Mesothelial cell of epicardium (in vitro differentiated cells): ENCODE measurements around the gene ARHGAP11A. TPM values are rescaled to one million over a fixed set of nuclear protein-coding genes. Genes with fewer than 3 reads are reported as not detected.

Experiments
- DNase-seq, 2 experiments: peaks; one replicate each; pipeline ENCODE4 v3.0.0; 2021; ENCODE audit warnings: low spot score in 2 of 2; ENCODE audit not compliant: unreplicated experiment in 2 of 2
- H3K27ac Mint-ChIP-seq: 2 replicates; pipeline ENCODE4 v1.8.0; 2021; ENCODE audit warnings: mixed read lengths
- H3K27me3 Mint-ChIP-seq: 2 replicates; pipeline ENCODE4 v1.8.0; 2021; ENCODE audit warnings: low read depth, mixed read lengths
- H3K36me3 Mint-ChIP-seq: 2 replicates; pipeline ENCODE4 v1.8.0; 2021; ENCODE audit warnings: mixed read lengths
- H3K4me1 Mint-ChIP-seq: 2 replicates; pipeline ENCODE4 v1.8.0; 2021; ENCODE audit warnings: mixed read lengths
- H3K4me3 Mint-ChIP-seq: 2 replicates; pipeline ENCODE4 v1.8.0; 2021; ENCODE audit warnings: mild to moderate bottlenecking, moderate library complexity, mixed read lengths
- H3K9me3 Mint-ChIP-seq: 2 replicates; pipeline ENCODE4 v1.8.0; 2021; ENCODE audit warnings: mixed read lengths
- total RNA-seq: library from RNA; stranded (reverse); gene quantifications from 3 replicates; pipeline ENCODE4 v1.2.1, GENCODE V29; 2021
- TF ChIP-seq, protein P1 (sequence below): fragments of 200-600 bp; sonication (generic); IDR thresholded peaks from one replicate; pipeline ENCODE4 v1.5.0; 2021; ENCODE audit warnings: antibody characterized with exemption; ENCODE audit not compliant: unreplicated experiment

The ARHGAP11A gene
- total RNA-seq, 1 donor from 2014 or later = 22.2 TPM

GRCh38 chr15:32646291-32646690, 31.0 kb downstream of the ARHGAP11A start:
- TF ChIP-seq, protein P1, sequence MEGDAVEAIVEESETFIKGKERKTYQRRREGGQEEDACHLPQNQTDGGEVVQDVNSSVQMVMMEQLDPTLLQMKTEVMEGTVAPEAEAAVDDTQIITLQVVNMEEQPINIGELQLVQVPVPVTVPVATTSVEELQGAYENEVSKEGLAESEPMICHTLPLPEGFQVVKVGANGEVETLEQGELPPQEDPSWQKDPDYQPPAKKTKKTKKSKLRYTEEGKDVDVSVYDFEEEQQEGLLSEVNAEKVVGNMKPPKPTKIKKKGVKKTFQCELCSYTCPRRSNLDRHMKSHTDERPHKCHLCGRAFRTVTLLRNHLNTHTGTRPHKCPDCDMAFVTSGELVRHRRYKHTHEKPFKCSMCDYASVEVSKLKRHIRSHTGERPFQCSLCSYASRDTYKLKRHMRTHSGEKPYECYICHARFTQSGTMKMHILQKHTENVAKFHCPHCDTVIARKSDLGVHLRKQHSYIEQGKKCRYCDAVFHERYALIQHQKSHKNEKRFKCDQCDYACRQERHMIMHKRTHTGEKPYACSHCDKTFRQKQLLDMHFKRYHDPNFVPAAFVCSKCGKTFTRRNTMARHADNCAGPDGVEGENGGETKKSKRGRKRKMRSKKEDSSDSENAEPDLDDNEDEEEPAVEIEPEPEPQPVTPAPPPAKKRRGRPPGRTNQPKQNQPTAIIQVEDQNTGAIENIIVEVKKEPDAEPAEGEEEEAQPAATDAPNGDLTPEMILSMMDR = no peak
- no peaks in the 10 kb centered on the region for H3K36me3 Mint-ChIP-seq
- peak overlapping the region; percentile 80 for H3K27ac Mint-ChIP-seq
- no peaks in the 10 kb centered on the region for H3K27me3 Mint-ChIP-seq
- peak overlapping the region; percentile 10 for H3K4me3 Mint-ChIP-seq
- H3K9me3 Mint-ChIP-seq = no peaks in the 10 kb centered on the region
- peak; percentile 31 to 58 for DNase-seq
- H3K4me1 Mint-ChIP-seq = peaks cover 44% of the 10 kb centered on the region

GRCh38 chr15:32649342-32649741, 34.0 kb downstream of the ARHGAP11A start:
- H3K27me3 Mint-ChIP-seq = no peaks in the 10 kb centered on the region
- H3K36me3 Mint-ChIP-seq = no peaks in the 10 kb centered on the region
- peaks cover 41% of the 10 kb centered on the region for H3K4me1 Mint-ChIP-seq
- TF ChIP-seq, protein P1 = no peak
- no peak overlapping the region for H3K27ac Mint-ChIP-seq
- no peaks in the 10 kb centered on the region for H3K9me3 Mint-ChIP-seq
- no peak overlapping the region for H3K4me3 Mint-ChIP-seq
- no peak for DNase-seq

DNA sequence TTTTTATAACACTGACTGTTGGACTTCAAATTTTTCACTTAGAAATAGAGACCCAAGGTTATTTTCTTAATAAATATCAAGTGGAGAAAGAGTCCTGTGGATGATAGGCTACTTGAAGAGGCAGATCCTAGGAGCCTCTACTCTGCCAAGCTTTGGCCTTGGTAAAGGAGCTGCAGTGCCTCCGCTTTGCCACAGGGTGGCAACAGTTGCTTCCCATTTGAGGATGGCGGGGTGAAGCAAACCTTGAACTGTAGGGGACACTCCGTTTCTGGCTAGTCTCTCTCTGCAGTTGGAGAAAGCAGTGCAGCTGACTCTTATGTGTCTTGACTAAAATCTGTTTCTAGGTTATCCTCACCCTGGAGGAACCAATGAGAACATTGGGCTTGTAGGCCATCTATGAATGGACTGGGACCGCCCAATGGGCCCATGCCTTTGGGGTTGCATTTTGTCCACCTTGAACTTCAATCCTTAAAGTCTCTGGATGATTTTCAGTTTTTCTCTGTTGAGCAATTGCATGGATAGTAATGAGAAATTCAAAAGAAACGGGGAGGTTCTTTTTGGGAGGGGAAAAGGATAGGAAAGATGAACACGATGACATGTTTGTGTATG, 36.0 kb downstream of the ARHGAP11A start:
- TF ChIP-seq, protein P1 = peak; percentile 85
- Mint-ChIP-seq H3K36me3 (no peaks in the 10 kb centered on the region), H3K4me1 (peaks cover 22% of the 10 kb centered on the region), H3K27me3 (no peaks in the 10 kb centered on the region), H3K9me3 (no peaks in the 10 kb centered on the region), H3K4me3 (no peak overlapping the region), H3K27ac (no peak overlapping the region)
- no peak for DNase-seq

- TF ChIP-seq, protein P1 = no peak
- Mint-ChIP-seq H3K9me3 (no peaks in the 10 kb centered on the region), H3K4me3 (no peak overlapping the region), H3K36me3 (no peaks in the 10 kb centered on the region), H3K4me1 (peaks cover 18% of the 10 kb centered on the region), H3K27me3 (no peaks in the 10 kb centered on the region), H3K27ac (no peak overlapping the region)
- no peak for DNase-seq
These were observed 36.9 kb downstream of the ARHGAP11A start for GRCh38 chr15:32652178-32652577.

GRCh38 chr15:32656091-32656490, 40.8 kb downstream of the ARHGAP11A start:
- Mint-ChIP-seq H3K27me3 (no peaks in the 10 kb centered on the region), H3K27ac (no peak overlapping the region), H3K36me3 (no peaks in the 10 kb centered on the region), H3K4me1 (peaks cover 12% of the 10 kb centered on the region), H3K9me3 (no peaks in the 10 kb centered on the region), H3K4me3 (no peak overlapping the region)
- TF ChIP-seq, protein P1 = no peak
- no peak for DNase-seq
